Ascending aorta (tissue), 2 donors: ENCODE results near the gene PTCD2. TPM values are rescaled to one million over a fixed set of nuclear protein-coding genes. Genes with fewer than 3 reads are reported as not detected.
"Not testable (repeated sequence)": the region's sequence is repeated elsewhere in the genome, so short reads cannot be mapped to it uniquely, and the experiment has no call there.

Source experiments
- DNase-seq, 2 donors: peaks; one replicate each; pipeline ENCODE4 v3.0.0-alpha.2; 2019; ENCODE audit warnings: low spot score in 2 of 2
- H3K27ac ChIP-seq, 2 donors: fragments of 200-600 bp; sonication (generic); one replicate each; pipeline ENCODE4 v1.5.1; 2016 to 2017; ENCODE audit warnings: mild to moderate bottlenecking in 1 of 2
- H3K27me3 ChIP-seq: fragments of 200-600 bp; sonication (generic); one replicate; pipeline ENCODE4 v1.5.1; 2017
- H3K36me3 ChIP-seq, 2 donors: fragments of 200-600 bp; sonication (generic); one replicate each; pipeline ENCODE4 v1.5.1; 2016
- H3K4me1 ChIP-seq, 2 donors: fragments of 200-600 bp; sonication (generic); one replicate each; pipeline ENCODE4 v1.5.1; 2016 to 2017; ENCODE audit warnings: mild to moderate bottlenecking in 1 of 2
- H3K4me3 ChIP-seq, 2 donors: fragments of 200-600 bp; sonication (generic); one replicate each; pipeline ENCODE4 v1.5.1; 2016 to 2017; ENCODE audit warnings: mild to moderate bottlenecking in 1 of 2
- H3K9me3 ChIP-seq, 2 donors: fragments of 200-600 bp; sonication (generic); one replicate each; pipeline ENCODE4 v1.5.1; 2016
- CTCF ChIP-seq, 3 experiments: fragments of 200-600 bp in 2 of 3; fragments of 450-650 bp in 1 of 3; sonication (generic) in 2 of 3; IDR thresholded peaks; one replicate each; pipeline ENCODE4 v1.5.1; 2016 to 2019; ENCODE audit warnings: antibody characterized with exemption in 3 of 3, mild to moderate bottlenecking in 1 of 3, moderate library complexity in 1 of 3
- intact Hi-C: fragments of 100-400 bp; cut with DNase I; formaldehyde crosslinking; loops from one replicate; pipeline ENCODE4 v1.15.1; 2023
- total RNA-seq: library from RNA; depleted of rRNA; stranded (reverse); fragments of >200 nt; gene quantifications from one replicate; pipeline ENCODE4 v1.1.0, GENCODE V29; 2016

Gene PTCD2
- total RNA-seq, 1 donor from 2014 or later = 0.85 TPM

DNA sequence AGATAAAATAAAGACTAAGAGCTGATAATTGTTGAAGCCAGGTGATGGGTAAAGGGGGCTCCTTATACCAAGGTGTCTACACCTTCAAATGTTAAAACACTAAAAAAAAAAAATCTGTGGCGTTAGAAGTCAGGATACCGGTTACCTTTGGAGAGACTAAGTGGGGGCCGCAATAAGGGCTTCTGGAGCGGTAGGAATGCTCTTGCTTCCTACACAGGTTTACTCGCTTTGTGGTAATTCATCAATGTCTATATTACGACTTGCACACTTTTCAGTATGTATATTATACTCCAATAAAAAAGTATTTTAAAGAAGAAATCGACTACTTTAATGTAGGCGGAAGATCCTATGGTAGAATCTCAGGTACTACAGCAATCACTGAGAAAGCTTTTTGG lies 12.6 kb upstream of the PTCD2 start:
- intact Hi-C loops = loop anchor here (2.0 to 10.0 kb wide), 3 partner anchors 155 to 723 kb away; partner anchors contain the start of gene MCCC2
- peaks cover 3 to 19% of the 10 kb centered on the region in 2 donors for H3K4me1 ChIP-seq
- DNase-seq = no peak

DNA sequence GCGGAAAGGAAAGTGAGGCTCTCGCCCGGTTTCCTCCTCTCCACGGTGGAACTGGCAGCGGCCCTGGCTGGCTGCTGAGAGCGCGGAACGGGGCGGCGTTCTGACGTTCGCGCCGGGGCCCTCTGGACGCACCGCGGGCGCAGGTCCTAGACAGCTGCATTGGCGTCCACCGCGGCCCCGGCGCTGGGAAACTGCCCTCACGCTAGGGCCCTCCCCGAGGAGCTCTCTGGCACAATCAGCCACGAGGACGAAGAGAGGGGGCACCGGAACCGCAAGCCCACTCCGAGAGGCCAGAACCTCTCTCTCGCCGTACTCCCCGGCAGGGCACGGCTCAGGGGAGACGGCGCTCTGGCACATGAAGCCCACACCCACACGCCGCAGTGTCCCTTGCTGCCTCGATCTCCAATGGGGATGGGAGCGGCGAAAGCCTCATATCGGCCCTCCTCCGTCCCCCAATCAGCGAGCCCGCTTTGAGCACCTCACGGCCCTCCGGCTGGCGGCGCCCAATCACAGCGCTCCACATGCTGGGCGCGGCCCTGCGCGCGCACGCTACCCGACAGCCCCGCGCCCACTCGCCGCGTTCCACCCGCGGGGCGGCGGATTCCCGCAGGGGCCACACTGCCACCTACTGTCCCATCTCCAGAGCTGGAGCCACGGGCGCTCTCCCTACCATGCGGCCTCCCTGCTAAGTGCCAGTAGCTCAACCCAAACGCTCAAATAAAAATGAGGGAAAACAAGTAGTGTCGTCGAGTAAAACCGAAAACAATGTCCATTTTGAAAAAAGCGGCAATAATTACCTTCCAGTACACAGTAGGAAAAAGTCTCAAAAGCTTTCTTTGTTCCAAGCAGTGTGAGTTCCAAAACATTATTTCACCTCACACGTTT lies 12.0 kb upstream of the PTCD2 start:
- intact Hi-C loops = loop anchor here (1.0 to 10.0 kb wide), 7 partner anchors 59 to 723 kb away; partner anchors contain the start of gene MCCC2
- peak overlapping the region; percentile 56 to 79 for H3K4me3 ChIP-seq
- no peaks in the 10 kb centered on the region for H3K27me3 ChIP-seq
- peaks cover 12 to 39% of the 10 kb centered on the region in 2 donors for H3K36me3 ChIP-seq
- H3K27ac ChIP-seq = peak overlapping the region; percentile 91 to 95
- no peaks in the 10 kb centered on the region for H3K9me3 ChIP-seq
- TF ChIP-seq CTCF (IDR thresholded peaks at IDR 0.05) = peak; percentile 91 to 95 (median 91)
- peaks cover 3 to 19% of the 10 kb centered on the region in 2 donors for H3K4me1 ChIP-seq
- DNase-seq = peak; percentile 90 to 99

More for the DNA sequence above, 12.6 kb upstream of the PTCD2 start:
- peak overlapping the region; percentile 56 to 79 for H3K4me3 ChIP-seq
- H3K9me3 ChIP-seq = no peaks in the 10 kb centered on the region
- peaks cover 6 to 33% of the 10 kb centered on the region in 2 donors for H3K36me3 ChIP-seq
- peak overlapping the region; percentile 91 to 95 for H3K27ac ChIP-seq
- no peak for TF ChIP-seq CTCF (IDR thresholded peaks at IDR 0.05)
- H3K27me3 ChIP-seq = no peaks in the 10 kb centered on the region

- intact Hi-C loops = loop anchor here (1.0 to 10.0 kb wide), 6 partner anchors 60 to 724 kb away; partner anchors contain the start of gene MCCC2
- no peak for DNase-seq
- TF ChIP-seq CTCF (IDR thresholded peaks at IDR 0.05) = no peak
- Histone ChIP-seq H3K36me3 (peaks cover 13 to 43% of the 10 kb centered on the region in 2 donors), H3K9me3 (no peaks in the 10 kb centered on the region), H3K27me3 (no peaks in the 10 kb centered on the region), H3K27ac (peak overlapping the region; percentile 35 to 57), H3K4me3 (no peak overlapping the region), H3K4me1 (peaks cover 3 to 19% of the 10 kb centered on the region in 2 donors)
These were observed 11.4 kb upstream of the PTCD2 start for GRCh38 chr5:72308853-72309191.

- no peaks in the 10 kb centered on the region for H3K27me3 ChIP-seq
- H3K4me1 ChIP-seq = no peaks in the 10 kb centered on the region
- no peak for TF ChIP-seq CTCF (IDR thresholded peaks at IDR 0.05)
- H3K4me3 ChIP-seq = no peak overlapping the region
- no peaks in the 10 kb centered on the region for H3K9me3 ChIP-seq
- peaks cover 13 to 43% of the 10 kb centered on the region in 2 donors for H3K36me3 ChIP-seq
- no peak for DNase-seq
- intact Hi-C loops = no loop called here
- no peak overlapping the region for H3K27ac ChIP-seq
These were observed 7.0 kb upstream of the PTCD2 start for GRCh38 chr5:72313141-72313540.

DNA sequence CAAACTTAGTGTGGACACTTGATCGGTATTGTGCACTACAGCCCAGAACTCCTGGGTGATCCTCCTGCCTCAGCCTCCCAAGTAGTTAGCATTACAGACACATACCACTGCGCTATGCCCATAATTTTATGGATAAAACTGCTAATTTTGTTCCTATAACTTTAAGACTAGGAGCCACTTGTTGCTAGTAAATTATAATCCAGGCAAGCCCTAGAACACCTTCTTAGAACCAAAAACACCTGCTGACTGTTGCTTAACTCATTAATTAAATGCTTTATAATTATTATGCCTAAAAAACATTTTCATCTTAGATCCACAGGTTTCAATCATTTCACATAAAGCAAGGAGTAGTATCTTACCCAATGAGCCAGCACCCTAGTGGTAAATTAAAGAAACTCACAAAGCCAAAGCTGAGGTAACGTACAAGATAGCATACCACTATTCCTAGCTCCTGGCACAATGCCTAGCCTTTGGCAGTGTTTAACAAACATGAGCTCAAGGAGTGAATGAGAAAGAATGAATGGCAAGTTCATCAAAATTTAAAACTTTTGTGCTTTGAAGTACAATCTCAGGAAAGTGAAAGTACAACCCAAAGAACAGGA lies 5.5 kb upstream of the PTCD2 start:
- no peak overlapping the region for H3K4me3 ChIP-seq
- peaks cover 0 to 6% of the 10 kb centered on the region in 2 donors for H3K4me1 ChIP-seq
- H3K27me3 ChIP-seq = no peaks in the 10 kb centered on the region
- TF ChIP-seq CTCF (IDR thresholded peaks at IDR 0.05) = no peak
- DNase-seq = no peak
- intact Hi-C loops = no loop called here
- no peak overlapping the region for H3K27ac ChIP-seq
- no peaks in the 10 kb centered on the region for H3K9me3 ChIP-seq
- H3K36me3 ChIP-seq = peaks cover 13 to 37% of the 10 kb centered on the region in 2 donors

- peaks cover 0 to 15% of the 10 kb centered on the region in 2 donors for H3K4me1 ChIP-seq
- peak overlapping the region; percentile 68 to 71 for H3K27ac ChIP-seq
- H3K36me3 ChIP-seq = peaks cover 6 to 16% of the 10 kb centered on the region in 2 donors
- DNase-seq, intact Hi-C loops, H3K9me3 ChIP-seq, H3K27me3 ChIP-seq: not testable (repeated sequence)
- peak overlapping the region; percentile 84 to 86 for H3K4me3 ChIP-seq
These were observed 668 bp upstream of the PTCD2 start for GRCh38 chr5:72319435-72319975.
